Measurements from ENCODE around the gene CPE. TPM values are rescaled to one million over a fixed set of nuclear protein-coding genes. Genes with fewer than 3 reads are reported as not detected.

CPE gene
- total and polyA plus RNA-seq, 2 of the 4 experiments (the other 2 are of a cell fraction), result 3.6 to 13.5 TPM

DNA sequence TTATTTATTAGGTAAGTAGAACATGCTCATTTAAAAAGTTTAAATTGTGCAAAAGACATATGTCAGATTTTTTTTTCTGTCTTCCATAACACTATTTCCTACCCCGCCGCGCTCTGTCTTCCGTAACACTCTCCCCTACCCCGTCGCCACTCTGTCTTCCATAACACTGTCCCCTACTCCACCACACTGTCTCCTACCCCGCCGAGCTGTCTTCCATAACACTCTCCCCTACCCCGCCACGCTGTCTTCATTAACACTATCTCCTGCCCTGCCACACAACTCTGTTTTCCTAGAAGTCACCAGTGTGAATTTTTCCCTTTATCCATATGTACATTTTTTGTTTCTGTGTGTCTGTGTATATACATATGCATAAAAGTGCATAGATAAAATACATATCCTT lies 47.0 kb upstream of the CPE start:
- in situ Hi-C loops (cut with MboI; ENCODE audit: low sequenced_read_pairs), result loop anchor here (25.0 kb wide), 1 partner anchor 120 kb away; the partner anchor contains the start of gene KLHL2
- POLR2A ChIA-PET (ENCODE audit: unreplicated experiment), result no interaction called here

More for the DNA sequence above, 47.0 kb upstream of the CPE start:
- H3K23ac ChIP-seq (ENCODE audit: low read depth, low read length), result no peak overlapping the region
- no peak overlapping the region for H3K27ac ChIP-seq (ENCODE audit: insufficient read depth, low read length)
- BruUV-seq (replicated peaks), result no TSS peak
- H3K36me3 ChIP-seq (ENCODE audit: control insufficient read depth, insufficient read depth, low read length), result no peaks in the 10 kb centered on the region
- no peak overlapping the region for H4K5ac ChIP-seq (ENCODE audit: low read depth, low read length)
- H2BK5ac ChIP-seq (ENCODE audit: low read depth, low read length, poor library complexity, severe bottlenecking), result no peak overlapping the region
- 53% methylated on average over 8 of the region's 10 CpGs; no CpG with 5 or more reads in 1 of the 2 experiments for WGBS, 2 experiments (ENCODE audit: extremely low coverage in 2 of 2, insufficient read length in 1 of 2)
- no peak overlapping the region for H2BK15ac ChIP-seq (ENCODE audit: low read depth, low read length)
- H2BK20ac ChIP-seq (ENCODE audit: low read depth, low read length), result no peak overlapping the region
- TF ChIP-seq CEBPB (IDR thresholded peaks at IDR 0.05; ENCODE audit: low read depth, low read length) (no peak), RAD21 (IDR thresholded peaks at IDR 0.05; ENCODE audit: low read length) (no peak), CHD1 (IDR thresholded peaks at IDR 0.05; ENCODE audit: low read depth, low read length) (no peak), NFE2L2 (IDR thresholded peaks at IDR 0.05; ENCODE audit: low read depth, low read length) (no peak), POLR2A (IDR thresholded peaks at IDR 0.05; ENCODE audit: low read depth, low read length) (no peak), FOS (IDR thresholded peaks at IDR 0.05; ENCODE audit: low read depth, low read length) (no peak), MAZ (IDR thresholded peaks at IDR 0.05; ENCODE audit: borderline replicate concordance, low read depth, low read length) (no peak)
- TF ChIP-seq, protein P1, sequence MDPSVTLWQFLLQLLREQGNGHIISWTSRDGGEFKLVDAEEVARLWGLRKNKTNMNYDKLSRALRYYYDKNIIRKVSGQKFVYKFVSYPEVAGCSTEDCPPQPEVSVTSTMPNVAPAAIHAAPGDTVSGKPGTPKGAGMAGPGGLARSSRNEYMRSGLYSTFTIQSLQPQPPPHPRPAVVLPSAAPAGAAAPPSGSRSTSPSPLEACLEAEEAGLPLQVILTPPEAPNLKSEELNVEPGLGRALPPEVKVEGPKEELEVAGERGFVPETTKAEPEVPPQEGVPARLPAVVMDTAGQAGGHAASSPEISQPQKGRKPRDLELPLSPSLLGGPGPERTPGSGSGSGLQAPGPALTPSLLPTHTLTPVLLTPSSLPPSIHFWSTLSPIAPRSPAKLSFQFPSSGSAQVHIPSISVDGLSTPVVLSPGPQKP (IDR thresholded peaks at IDR 0.05; ENCODE audit: borderline replicate concordance, low read depth, low read length), result no peak
- intact Hi-C loops (cut with micrococcal nuclease) (no loop called here), dilution Hi-C loops (cut with HindIII; ENCODE audit: low sequenced_read_pairs, unreplicated experiment) (no loop called here)
- peaks cover 10 to 26% of the 10 kb centered on the region in 2 experiments for H3K79me1 ChIP-seq (ENCODE audit: low read depth in 1 of 2, low read length in 2 of 2)
- no peaks in the 10 kb centered on the region for H3K27me3 ChIP-seq (ENCODE audit: control insufficient read depth, insufficient read depth, low read length)
- H3K4ac ChIP-seq (ENCODE audit: low read depth, low read length), result no peak overlapping the region
- CTCF ChIA-PET, result interaction anchor here (1.4 kb wide), 1 partner anchor 201 kb away, joined by 4 read pairs; no protein-coding TSS in a partner anchor
- H3K9ac ChIP-seq (ENCODE audit: low read depth, low read length), result no peak overlapping the region
- no peaks in the 10 kb centered on the region for H4K20me1 ChIP-seq (ENCODE audit: insufficient read depth, low read length)
- H3K9me3 ChIP-seq (ENCODE audit: control insufficient read depth, insufficient read depth, low read length), result no peaks in the 10 kb centered on the region
- no peak overlapping the region for H2AK5ac ChIP-seq (ENCODE audit: low read depth, low read length)
- no peak overlapping the region for H3K4me2 ChIP-seq (ENCODE audit: low read depth, low read length)
- H2BK120ac ChIP-seq (ENCODE audit: low read depth, low read length), result no peak overlapping the region
- DNase-seq (no peak), ATAC-seq (ENCODE audit: low read depth) (no peak)
- no peak overlapping the region for H2AK9ac ChIP-seq (replicated peaks; ENCODE audit: low read depth, low read length, poor library complexity)
- no peak overlapping the region for H4K91ac ChIP-seq (ENCODE audit: insufficient read depth, low read depth, low read length)
- no peak overlapping the region for H3K4me3 ChIP-seq (ENCODE audit: insufficient read depth, low read depth, low read length)
- no peak overlapping the region for H2AFZ ChIP-seq (replicated peaks; ENCODE audit: low read length, poor library complexity)
- no peaks in the 10 kb centered on the region for H3K9me1 ChIP-seq (ENCODE audit: insufficient read depth, low read length)
- H3K4me1 ChIP-seq (ENCODE audit: control insufficient read depth, insufficient read depth, low read length), result no peaks in the 10 kb centered on the region
- no peak overlapping the region for H3K56ac ChIP-seq (ENCODE audit: extremely low read depth, insufficient read depth, low read length)
- H3K14ac ChIP-seq (replicated peaks; ENCODE audit: low read depth, low read length), result no peak overlapping the region
- H4K8ac ChIP-seq (ENCODE audit: low read depth in 2 of 2, low read length in 2 of 2), result no peak overlapping the region
- no peak overlapping the region for H3K18ac ChIP-seq (ENCODE audit: low read depth, low read length)
